Stimulated activated CD4-positive, alpha-beta T cell treated with anti-CD3 and anti-CD28 coated beads, TNF-alpha, amount 100 ng/mL, for 4 hours (primary cell): ENCODE data around the gene NBEAL2.

Experiments
- DNase-seq, 3 experiments: peaks; one replicate each; pipeline ENCODE4 v3.0.0-alpha.2; 2020; ENCODE audit warnings: low read depth in 3 of 3

Gene NBEAL2

GRCh38 chr3:46943237-46944187 lies 36.0 kb upstream of the NBEAL2 start:
- no peak for DNase-seq

- no peak for DNase-seq
Observed at GRCh38 chr3:46944191-46944590, 35.3 kb upstream of the NBEAL2 start.

- DNase-seq: no peak
Observed at GRCh38 chr3:46946416-46946815, 33.0 kb upstream of the NBEAL2 start.

GRCh38 chr3:46946856-46947545 lies 32.5 kb upstream of the NBEAL2 start:
- DNase-seq: peak in 2 of 3 experiments; percentile 31 to 50

GRCh38 chr3:46947546-46947901 lies 31.9 kb upstream of the NBEAL2 start:
- DNase-seq: no peak

- peak in 2 of 3 experiments; percentile 34 to 56 for DNase-seq
Observed at GRCh38 chr3:46947981-46948791, 31.3 kb upstream of the NBEAL2 start.

- DNase-seq: no peak
Observed at GRCh38 chr3:46948830-46949671, 30.4 kb upstream of the NBEAL2 start.

- no peak for DNase-seq
Observed at GRCh38 chr3:46950177-46950576, 29.3 kb upstream of the NBEAL2 start.

- no peak for DNase-seq
Observed at GRCh38 chr3:46950650-46951241, 28.7 kb upstream of the NBEAL2 start.

GRCh38 chr3:46952813-46953212 lies 26.7 kb upstream of the NBEAL2 start:
- DNase-seq: no peak

- DNase-seq: no peak
Observed at GRCh38 chr3:46953234-46954010, 26.0 kb upstream of the NBEAL2 start.

- DNase-seq: no peak
Observed at GRCh38 chr3:46954178-46954577, 25.3 kb upstream of the NBEAL2 start.

GRCh38 chr3:46955157-46955556 lies 24.3 kb upstream of the NBEAL2 start:
- DNase-seq: no peak

- no peak for DNase-seq
Observed at GRCh38 chr3:46955801-46956259, 23.6 kb upstream of the NBEAL2 start.

- no peak for DNase-seq
Observed at GRCh38 chr3:46957092-46957820, 22.2 kb upstream of the NBEAL2 start.

- DNase-seq: no peak
Observed at GRCh38 chr3:46958467-46959160, 20.9 kb upstream of the NBEAL2 start.

GRCh38 chr3:46959161-46959511 lies 20.3 kb upstream of the NBEAL2 start:
- peak in 1 of 3 experiments; percentile 28 for DNase-seq

GRCh38 chr3:46960081-46960701 lies 19.3 kb upstream of the NBEAL2 start:
- DNase-seq: no peak
